Measurements from ENCODE around the gene CRB2. TPM values are rescaled to one million over a fixed set of nuclear protein-coding genes. Genes with fewer than 3 reads are reported as not detected.

CRB2 gene
- total RNA-seq, 2 experiments from 2014 or later: not detected

- Histone ChIP-seq H3K36me3 (ENCODE audit: insufficient read depth, low read length) (no peaks in the 10 kb centered on the region), H3K27ac (ENCODE audit: low read depth in 1 of 2, low read length in 2 of 2) (no peak overlapping the region), H3K9me3 (ENCODE audit: control insufficient read depth in 1 of 2, insufficient read depth in 1 of 2, low read length in 2 of 2) (no peaks in the 10 kb centered on the region), H3K4me3 (ENCODE audit: low read length) (no peak overlapping the region), H3K4me1 (ENCODE audit: insufficient read depth, low read length) (peaks cover 6% of the 10 kb centered on the region), H3K27me3 (ENCODE audit: control insufficient read depth in 1 of 2, insufficient read depth in 2 of 2, low read length in 2 of 2) (no peaks in the 10 kb centered on the region)
- TF ChIP-seq CTCF (IDR thresholded peaks at IDR 0.05): no peak
- ATAC-seq (ENCODE audit: poor library complexity) (no peak), DNase-seq (no peak)
- Mint-ChIP-seq H3K9me3 (no peaks in the 10 kb centered on the region), H3K4me1 (ENCODE audit: low read depth) (peaks cover 11% of the 10 kb centered on the region), H3K27ac (no peak overlapping the region), H3K27me3 (no peaks in the 10 kb centered on the region), H3K36me3 (ENCODE audit: low read depth) (peaks cover 2% of the 10 kb centered on the region), H3K4me3 (no peak overlapping the region)
- CTCF ChIA-PET: no interaction called here
- POLR2A ChIA-PET: no interaction called here
- intact Hi-C loops (cut with DNase I, micrococcal nuclease): no loop called here
These were observed 51.3 kb downstream of the CRB2 start for GRCh38 chr9:123407217-123407851.

- H3K36me3 ChIP-seq (ENCODE audit: insufficient read depth, low read length): no peaks in the 10 kb centered on the region
- ATAC-seq (ENCODE audit: poor library complexity): no peak
- H3K9me3 Mint-ChIP-seq: no peaks in the 10 kb centered on the region
- no peak overlapping the region for H3K27ac ChIP-seq (ENCODE audit: low read depth in 1 of 2, low read length in 2 of 2)
- no peak for DNase-seq
- H3K4me1 Mint-ChIP-seq (ENCODE audit: low read depth): peaks cover 11% of the 10 kb centered on the region
- H3K27me3 ChIP-seq (ENCODE audit: control insufficient read depth in 1 of 2, insufficient read depth in 2 of 2, low read length in 2 of 2): no peaks in the 10 kb centered on the region
- H3K27ac Mint-ChIP-seq: no peak overlapping the region
- H3K36me3 Mint-ChIP-seq (ENCODE audit: low read depth): no peaks in the 10 kb centered on the region
- H3K4me3 Mint-ChIP-seq: no peak overlapping the region
- H3K4me1 ChIP-seq (ENCODE audit: insufficient read depth, low read length): peaks cover 6% of the 10 kb centered on the region
- ChIA-PET POLR2A (no interaction called here), CTCF (no interaction called here)
- intact Hi-C loops (cut with DNase I, micrococcal nuclease): no loop called here
- no peak overlapping the region for H3K4me3 ChIP-seq (ENCODE audit: low read length)
- TF ChIP-seq CTCF (IDR thresholded peaks at IDR 0.05): no peak
- no peaks in the 10 kb centered on the region for H3K9me3 ChIP-seq (ENCODE audit: control insufficient read depth in 1 of 2, insufficient read depth in 1 of 2, low read length in 2 of 2)
- no peaks in the 10 kb centered on the region for H3K27me3 Mint-ChIP-seq
These were observed 52.6 kb downstream of the CRB2 start for GRCh38 chr9:123408313-123409262.

GRCh38 chr9:123410281-123410910, 54.4 kb downstream of the CRB2 start:
- Histone ChIP-seq H3K36me3 (ENCODE audit: insufficient read depth, low read length) (no peaks in the 10 kb centered on the region), H3K27me3 (ENCODE audit: control insufficient read depth in 1 of 2, insufficient read depth in 2 of 2, low read length in 2 of 2) (no peaks in the 10 kb centered on the region)
- intact Hi-C loops (cut with DNase I, micrococcal nuclease): no loop called here

More at GRCh38 chr9:123410281-123410910, 54.4 kb downstream of the CRB2 start:
- no peaks in the 10 kb centered on the region for H3K36me3 Mint-ChIP-seq (ENCODE audit: low read depth)
- H3K27ac Mint-ChIP-seq: no peak overlapping the region
- H3K27ac ChIP-seq (ENCODE audit: low read depth in 1 of 2, low read length in 2 of 2): no peak overlapping the region
- POLR2A ChIA-PET: no interaction called here
- H3K4me3 ChIP-seq (ENCODE audit: low read length): no peak overlapping the region
- H3K4me3 Mint-ChIP-seq: no peak overlapping the region
- no peaks in the 10 kb centered on the region for H3K27me3 Mint-ChIP-seq
- H3K4me1 Mint-ChIP-seq (ENCODE audit: low read depth): peaks cover 11% of the 10 kb centered on the region
- no peak for ATAC-seq (ENCODE audit: poor library complexity)
- CTCF ChIA-PET: no interaction called here
- peaks cover 6% of the 10 kb centered on the region for H3K4me1 ChIP-seq (ENCODE audit: insufficient read depth, low read length)
- H3K9me3 Mint-ChIP-seq: no peaks in the 10 kb centered on the region
- no peak for TF ChIP-seq CTCF (IDR thresholded peaks at IDR 0.05)
- DNase-seq: no peak
- H3K9me3 ChIP-seq (ENCODE audit: control insufficient read depth in 1 of 2, insufficient read depth in 1 of 2, low read length in 2 of 2): no peaks in the 10 kb centered on the region
